Naive thymus-derived CD4-positive, alpha-beta T cell (primary cell): Measurements from ENCODE around the gene SYT2. TPM values are rescaled to one million over a fixed set of nuclear protein-coding genes. Genes with fewer than 3 reads are reported as not detected.
"Not testable (repeated sequence)": the region's sequence is repeated elsewhere in the genome, so short reads cannot be mapped to it uniquely, and the experiment has no call there.

Source experiments
- ATAC-seq: fragments of 150-1000 bp; cut with Tn5 transposase; 2 replicates; pipeline ENCODE4 v1.10.0; 2021; ENCODE audit warnings: mild to moderate bottlenecking, moderate library complexity
- CTCF ChIA-PET: fragments of 350-600 bp; sonication (Branson Sonifier 250); formaldehyde crosslinking; loops from one replicate; lab custom pipeline; 2021; ENCODE audit warnings: antibody characterized with exemption; lab: Charles Lee
- POLR2A ChIA-PET: fragments of 350-600 bp; sonication (Branson Sonifier 250); formaldehyde crosslinking; loops from one replicate; lab custom pipeline; 2021; ENCODE audit warnings: antibody characterized with exemption, inconsistent platforms; lab: Charles Lee
- DNase-seq, 9 donors: peaks; one replicate each; pipeline versions ENCODE4 v3.0.0 to v3.0.0-alpha.2; 2020 to 2022; ENCODE audit warnings: mixed read lengths in 1 of 9
- H3K27ac ChIP-seq: one replicate; pipeline ENCODE4 v1.7.0; 2013; ENCODE audit warnings: mild to moderate bottlenecking, low read depth, low read length, moderate library complexity
- H3K27me3 ChIP-seq, 2 donors: one replicate each; pipeline ENCODE4 v1.7.0; 2013; ENCODE audit warnings: low read length in 2 of 2, mild to moderate bottlenecking in 2 of 2, moderate library complexity in 2 of 2; ENCODE audit not compliant: control insufficient read depth in 2 of 2, insufficient read depth in 2 of 2
- H3K36me3 ChIP-seq, 3 experiments: 1 replicate in 2 of 3; 2 replicates in 1 of 3; pipeline ENCODE4 v1.7.0; 2013; ENCODE audit warnings: low read length in 3 of 3, mild to moderate bottlenecking in 3 of 3, moderate library complexity in 1 of 3; ENCODE audit not compliant: insufficient read depth in 3 of 3, control insufficient read depth in 2 of 3
- H3K4me1 ChIP-seq, 2 donors: one replicate each; pipeline ENCODE4 v1.7.0; 2013; ENCODE audit warnings: low read length in 2 of 2, mild to moderate bottlenecking in 2 of 2, moderate library complexity in 1 of 2; ENCODE audit not compliant: control insufficient read depth in 2 of 2, insufficient read depth in 2 of 2
- H3K4me3 ChIP-seq: 2 replicates; pipeline ENCODE4 v1.7.0; 2013; ENCODE audit warnings: mild to moderate bottlenecking, low read length
- H3K9me3 ChIP-seq, 3 experiments: 1 replicate in 2 of 3; 2 replicates in 1 of 3; pipeline ENCODE4 v1.7.0; 2013; ENCODE audit warnings: low read length in 3 of 3; ENCODE audit not compliant: control insufficient read depth in 2 of 3
- H3K27ac Mint-ChIP-seq, 9 donors: one replicate each; pipeline ENCODE4 v1.8.0; 2020 to 2022; ENCODE audit warnings: mixed read lengths in 9 of 9, mild to moderate bottlenecking in 8 of 9, moderate library complexity in 5 of 9, inconsistent platforms in 2 of 9
- H3K27me3 Mint-ChIP-seq, 5 donors: one replicate each; pipeline ENCODE4 v1.8.0; 2021 to 2022; ENCODE audit warnings: mixed read lengths in 5 of 5, mild to moderate bottlenecking in 1 of 5
- H3K36me3 Mint-ChIP-seq, 5 donors: one replicate each; pipeline ENCODE4 v1.8.0; 2020 to 2022; ENCODE audit warnings: mixed read lengths in 5 of 5, mild to moderate bottlenecking in 3 of 5, inconsistent platforms in 1 of 5
- H3K4me1 Mint-ChIP-seq, 7 donors: one replicate each; pipeline ENCODE4 v1.8.0; 2020 to 2022; ENCODE audit warnings: mixed read lengths in 7 of 7, mild to moderate bottlenecking in 3 of 7, inconsistent platforms in 1 of 7
- H3K4me3 Mint-ChIP-seq, 10 donors: one replicate each; pipeline ENCODE4 v1.8.0; 2020 to 2022; ENCODE audit warnings: mild to moderate bottlenecking in 10 of 10, mixed read lengths in 10 of 10, moderate library complexity in 6 of 10, inconsistent platforms in 2 of 10
- H3K9me3 Mint-ChIP-seq, 11 donors: one replicate each; pipeline ENCODE4 v1.8.0; 2020 to 2022; ENCODE audit warnings: mixed read lengths in 11 of 11, mild to moderate bottlenecking in 4 of 11, inconsistent platforms in 1 of 11, moderate library complexity in 1 of 11
- intact Hi-C, 2 donors: fragments of 100-400 bp; cut with micrococcal nuclease; formaldehyde crosslinking; loops; one replicate each; pipeline ENCODE4 v1.15.1; 2023
- polyA plus RNA-seq, 2 donors: library from polyadenylated mRNA; unstranded; fragments of 300-500 nt; fragmentation: Illumina TruSeq; gene quantifications; one replicate each; pipeline ENCODE4 v1.2.3, GENCODE V29; 2021
- total RNA-seq, 6 experiments: library from RNA in 5 of 6; stranded (reverse) in 5 of 6; gene quantifications; 1 replicate in 5 of 6; 2 replicates in 1 of 6; pipeline ENCODE4 v1.2.3 and lab custom pipeline; 2021 to 2026

SYT2 gene
- total and polyA plus RNA-seq, 7 experiments from 2014 or later: 0.02 TPM; not detected in 6

GRCh38 chr1:202637321-202638018 lies 72.8 kb downstream of the SYT2 start:
- H3K9me3 ChIP-seq, H3K9me3 Mint-ChIP-seq, H3K27me3 ChIP-seq, intact Hi-C loops, ATAC-seq, H3K4me3 Mint-ChIP-seq, H3K27ac Mint-ChIP-seq, H3K36me3 Mint-ChIP-seq, CTCF ChIA-PET, POLR2A ChIA-PET, H3K27ac ChIP-seq, H3K4me3 ChIP-seq, DNase-seq, H3K36me3 ChIP-seq, H3K4me1 ChIP-seq: not testable (repeated sequence)
- peaks cover 54 to 84% (median 57%) of the 10 kb centered on the region in 5 donors for H3K27me3 Mint-ChIP-seq
- H3K4me1 Mint-ChIP-seq: peaks cover 0 to 11% (median under 1%) of the 10 kb centered on the region in 7 donors

DNA sequence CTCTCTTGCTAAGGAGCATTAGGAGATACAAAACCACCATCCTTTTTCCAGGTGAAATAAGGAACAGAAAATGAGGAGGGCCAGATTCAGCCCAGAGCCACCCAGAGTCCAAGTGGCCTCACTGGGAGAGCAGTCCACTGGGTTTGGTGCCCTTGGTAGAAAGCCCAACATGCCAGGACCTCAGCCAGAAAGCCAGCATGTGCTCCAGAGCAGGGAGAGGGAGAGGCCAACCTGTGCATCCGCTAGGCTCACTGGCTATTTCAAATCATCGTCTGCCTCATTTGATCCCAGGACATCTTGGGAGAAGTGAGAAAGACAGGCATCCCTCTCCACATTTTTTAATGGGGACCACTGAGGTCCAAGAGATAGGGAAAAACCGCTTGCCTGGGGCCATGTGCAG lies 74.1 kb downstream of the SYT2 start:
- CTCF ChIA-PET, H3K9me3 Mint-ChIP-seq, H3K27me3 ChIP-seq, H3K27ac ChIP-seq, intact Hi-C loops, H3K36me3 ChIP-seq, H3K9me3 ChIP-seq, H3K27ac Mint-ChIP-seq, ATAC-seq, H3K4me3 Mint-ChIP-seq, H3K4me1 Mint-ChIP-seq, DNase-seq, H3K4me3 ChIP-seq, POLR2A ChIA-PET, H3K36me3 Mint-ChIP-seq, H3K4me1 ChIP-seq: not testable (repeated sequence)
- H3K27me3 Mint-ChIP-seq: peaks cover 48 to 84% (median 56%) of the 10 kb centered on the region in 5 donors

GRCh38 chr1:202632241-202632640 lies 78.0 kb downstream of the SYT2 start:
- H3K27ac ChIP-seq: no peak overlapping the region
- ATAC-seq (no peak), DNase-seq (no peak)
- peaks cover 18 to 44% (median 39%) of the 10 kb centered on the region in 7 donors for H3K4me1 Mint-ChIP-seq
- H3K27me3 ChIP-seq: no peaks in the 10 kb centered on the region
- CTCF ChIA-PET: interaction anchor here (0.6 kb wide), 1 partner anchor 88 kb away, joined by 3 read pairs; no protein-coding TSS in a partner anchor
- peaks cover 28 to 72% (median 37%) of the 10 kb centered on the region in 5 donors for H3K27me3 Mint-ChIP-seq
- no peak overlapping the region for H3K4me3 Mint-ChIP-seq
- POLR2A ChIA-PET: no interaction called here
- no peak overlapping the region for H3K4me3 ChIP-seq
- no peaks in the 10 kb centered on the region for H3K36me3 Mint-ChIP-seq
- peaks cover 24 to 25% of the 10 kb centered on the region in 2 donors for H3K4me1 ChIP-seq
- no peaks in the 10 kb centered on the region for H3K9me3 ChIP-seq
- H3K36me3 ChIP-seq: no peaks in the 10 kb centered on the region
- intact Hi-C loops: no loop called here
- peaks cover 0 to 2% (median 0%) of the 10 kb centered on the region in 11 donors for H3K9me3 Mint-ChIP-seq
- peak overlapping the region in 3 of 9 donors; percentile 7 to 45 (median 44) for H3K27ac Mint-ChIP-seq

- H3K27ac ChIP-seq: no peak overlapping the region
- ChIA-PET CTCF (no interaction called here), POLR2A (no interaction called here)
- no peaks in the 10 kb centered on the region for H3K36me3 Mint-ChIP-seq
- peak overlapping the region in 1 of 9 donors; percentile 7 for H3K27ac Mint-ChIP-seq
- intact Hi-C loops: no loop called here
- H3K4me1 ChIP-seq: peaks cover 24 to 25% of the 10 kb centered on the region in 2 donors
- no peaks in the 10 kb centered on the region for H3K9me3 ChIP-seq
- peaks cover 18 to 48% (median 40%) of the 10 kb centered on the region in 7 donors for H3K4me1 Mint-ChIP-seq
- H3K9me3 Mint-ChIP-seq: peaks cover 0 to 2% (median 0%) of the 10 kb centered on the region in 11 donors
- no peaks in the 10 kb centered on the region for H3K27me3 ChIP-seq
- H3K36me3 ChIP-seq: no peaks in the 10 kb centered on the region
- no peak overlapping the region for H3K4me3 ChIP-seq
- no peak for DNase-seq
- peaks cover 24 to 65% (median 30%) of the 10 kb centered on the region in 5 donors for H3K27me3 Mint-ChIP-seq
- no peak overlapping the region for H3K4me3 Mint-ChIP-seq
- ATAC-seq: no peak
Observed at GRCh38 chr1:202631076-202631923, 79.0 kb downstream of the SYT2 start.

- Mint-ChIP-seq H3K27me3 (peaks cover 23 to 58% (median 30%) of the 10 kb centered on the region in 5 donors), H3K4me1 (peaks cover 18 to 52% (median 43%) of the 10 kb centered on the region in 7 donors), H3K27ac (no peak overlapping the region), H3K36me3 (no peaks in the 10 kb centered on the region), H3K9me3 (peaks cover 0 to 2% (median 0%) of the 10 kb centered on the region in 11 donors), H3K4me3 (no peak overlapping the region)
- no peak for DNase-seq
- no peak overlapping the region for H3K27ac ChIP-seq
- H3K4me1 ChIP-seq: peaks cover 25 to 27% of the 10 kb centered on the region in 2 donors
- no peaks in the 10 kb centered on the region for H3K9me3 ChIP-seq
- ATAC-seq: no peak
- ChIA-PET POLR2A (no interaction called here), CTCF (no interaction called here)
- no peaks in the 10 kb centered on the region for H3K36me3 ChIP-seq
- no peaks in the 10 kb centered on the region for H3K27me3 ChIP-seq
- intact Hi-C loops: no loop called here
- no peak overlapping the region for H3K4me3 ChIP-seq
Observed at GRCh38 chr1:202630541-202630940, 79.7 kb downstream of the SYT2 start.

DNA sequence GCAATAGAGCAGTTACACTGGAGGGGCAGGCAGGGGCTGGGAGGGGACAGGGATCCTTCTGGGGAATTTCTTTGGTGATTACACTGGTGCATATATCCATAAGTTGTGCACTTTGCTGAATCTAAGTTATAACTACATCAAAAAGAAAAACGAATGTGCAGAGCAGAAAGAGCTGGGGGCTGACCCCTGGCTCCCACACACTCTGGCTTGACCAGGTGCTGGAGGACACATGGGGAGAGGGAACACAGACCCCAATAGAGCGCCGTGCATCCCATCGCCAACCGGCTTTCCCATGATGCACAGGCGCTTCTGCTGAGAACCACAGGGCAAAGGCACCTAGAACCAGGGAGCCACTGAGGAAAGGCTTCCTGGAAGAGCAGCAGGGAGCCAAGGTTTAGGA lies 80.2 kb downstream of the SYT2 start:
- H3K36me3 Mint-ChIP-seq, ATAC-seq, H3K4me3 ChIP-seq, H3K27me3 ChIP-seq, H3K27ac ChIP-seq, H3K36me3 ChIP-seq, H3K9me3 ChIP-seq, DNase-seq, H3K9me3 Mint-ChIP-seq, intact Hi-C loops: not testable (repeated sequence)
- peak overlapping the region in 7 of 10 donors; percentile 11 to 79 (median 65) for H3K4me3 Mint-ChIP-seq
- CTCF ChIA-PET: interaction anchor here (0.7 kb wide), 1 partner anchor 503 kb away, joined by 3 read pairs; no protein-coding TSS in a partner anchor
- peaks cover 25 to 29% of the 10 kb centered on the region in 2 donors for H3K4me1 ChIP-seq
- POLR2A ChIA-PET: interaction anchor here (0.7 kb wide), 1 partner anchor 43 kb away, joined by 5 read pairs; no protein-coding TSS in a partner anchor
- peaks cover 20 to 53% (median 30%) of the 10 kb centered on the region in 5 donors for H3K27me3 Mint-ChIP-seq
- peak overlapping the region in 3 of 9 donors; percentile 5 to 39 (median 21) for H3K27ac Mint-ChIP-seq
- peaks cover 18 to 52% (median 43%) of the 10 kb centered on the region in 7 donors for H3K4me1 Mint-ChIP-seq
